GM21528 (cell line): ENCODE data around the gene ABHD5.

Experiments used
- ATAC-seq: cut with Tn5 transposase; IDR thresholded peaks from one replicate; pipeline ENCODE4 v1.9.1; 2021; ENCODE audit warnings: mild to moderate bottlenecking, moderate library complexity; ENCODE audit not compliant: unreplicated experiment, low FRiP score

The ABHD5 gene

GRCh38 chr3:43684944-43685343 is 5.8 kb upstream of the ABHD5 start:
- no peak for ATAC-seq

GRCh38 chr3:43685921-43686320 is 4.8 kb upstream of the ABHD5 start:
- ATAC-seq = no peak

DNA sequence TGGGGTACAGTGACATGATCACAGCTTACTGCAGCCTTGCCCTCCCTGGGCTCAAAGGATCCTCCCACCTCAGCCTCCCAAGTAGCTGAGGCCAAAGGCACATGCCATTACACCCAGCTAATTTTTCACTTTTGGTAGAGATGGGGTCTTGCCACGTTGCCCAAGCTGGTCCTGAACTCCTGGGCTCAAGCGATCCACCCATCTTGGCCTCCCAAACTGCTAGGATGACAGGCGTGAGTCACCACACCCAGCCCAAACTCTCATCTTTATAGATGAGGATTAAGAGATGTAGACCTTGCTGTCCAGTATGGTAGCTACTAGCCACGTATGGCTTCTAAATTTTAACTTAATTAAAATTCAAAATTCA is 4.4 kb upstream of the ABHD5 start:
- no peak for ATAC-seq

DNA sequence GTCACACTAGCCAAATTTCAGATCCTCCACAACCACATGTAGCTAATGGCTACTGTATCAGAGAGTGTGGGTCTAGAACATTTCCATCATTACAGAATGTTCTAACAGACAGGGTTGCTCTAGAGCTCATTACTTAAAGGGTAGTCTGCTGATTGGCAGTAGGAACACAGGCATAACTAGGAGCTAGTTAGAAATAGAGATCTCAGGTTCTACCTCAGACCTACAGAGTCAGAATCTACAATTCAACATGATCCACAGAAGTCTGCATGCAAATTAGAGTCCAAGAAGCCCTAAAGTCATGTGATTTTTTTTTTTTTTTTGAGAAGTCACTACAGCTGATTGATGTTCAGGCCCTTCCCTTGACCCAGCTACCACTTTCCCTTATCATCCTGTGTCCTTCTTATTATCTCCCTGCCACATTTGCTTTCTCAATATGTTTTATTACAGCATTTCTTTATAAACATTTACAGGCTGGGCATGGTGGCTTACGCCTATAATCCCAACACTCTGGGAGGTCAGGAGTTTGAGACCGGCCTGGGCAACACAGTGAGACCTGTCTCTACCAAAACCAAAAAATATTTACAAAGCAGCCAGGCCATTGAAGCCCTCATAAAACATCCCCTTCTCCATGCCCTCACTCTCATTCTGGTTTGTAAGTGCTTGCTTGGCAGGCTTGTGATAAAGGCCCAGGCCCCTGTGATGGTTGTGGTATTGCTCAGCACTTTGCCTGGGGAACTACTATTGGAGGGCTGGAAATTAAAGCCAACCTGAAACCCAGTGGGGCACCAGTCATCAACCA is 3.8 kb upstream of the ABHD5 start:
- no peak for ATAC-seq

GRCh38 chr3:43687499-43687811 is 3.3 kb upstream of the ABHD5 start:
- ATAC-seq = no peak

DNA sequence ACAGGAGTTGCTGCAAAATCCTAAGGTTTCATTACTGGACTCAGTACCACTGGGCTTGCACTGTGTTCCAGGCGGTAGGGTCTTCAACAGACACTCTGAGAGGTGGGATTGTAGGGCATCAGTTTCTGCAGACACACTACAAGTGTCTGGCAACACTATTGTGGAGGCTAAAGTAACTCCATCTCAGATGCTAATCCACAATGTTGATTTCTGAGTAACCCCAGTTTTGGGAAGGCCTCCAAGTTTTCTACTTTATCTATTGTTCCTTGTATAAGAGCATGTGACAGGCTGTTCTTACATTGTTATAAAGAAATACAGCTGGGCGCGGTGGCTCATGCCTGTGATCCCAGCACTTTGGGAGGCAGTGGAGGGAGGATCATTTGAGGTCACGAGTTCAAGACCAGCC is 2.5 kb upstream of the ABHD5 start:
- ATAC-seq = no peak

GRCh38 chr3:43689166-43689565 is 1.6 kb upstream of the ABHD5 start:
- no peak for ATAC-seq

DNA sequence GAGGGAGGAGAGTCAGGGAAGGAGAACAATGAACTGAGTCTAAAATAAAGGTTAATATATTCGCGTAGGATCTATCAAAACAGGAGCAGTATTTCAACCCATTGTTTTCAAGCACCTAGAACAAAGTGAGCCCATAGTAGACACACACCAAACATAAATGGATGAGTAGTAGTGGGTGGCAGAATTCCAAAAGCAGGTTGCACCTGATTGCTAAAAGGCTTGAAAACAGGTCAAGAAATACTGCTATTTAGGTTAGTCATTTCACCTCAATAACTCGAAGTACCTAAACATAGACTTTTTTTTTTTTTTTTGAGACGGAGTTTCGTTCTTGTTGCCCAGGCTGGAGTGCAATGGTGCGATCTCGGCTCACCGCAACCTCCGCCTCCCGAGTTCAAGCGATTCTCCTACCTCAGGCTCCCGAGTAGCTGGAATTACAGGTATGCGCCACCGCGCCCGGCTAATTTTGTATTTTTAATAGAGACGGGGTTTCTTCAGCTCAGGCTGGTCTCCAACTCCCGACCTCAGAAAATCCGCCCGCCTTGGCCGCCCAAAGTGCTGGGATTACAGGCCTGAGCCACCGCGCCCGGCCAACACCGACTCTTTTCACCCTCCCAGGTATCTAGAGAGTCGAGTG is 855 bp upstream of the ABHD5 start:
- ATAC-seq = no peak

DNA sequence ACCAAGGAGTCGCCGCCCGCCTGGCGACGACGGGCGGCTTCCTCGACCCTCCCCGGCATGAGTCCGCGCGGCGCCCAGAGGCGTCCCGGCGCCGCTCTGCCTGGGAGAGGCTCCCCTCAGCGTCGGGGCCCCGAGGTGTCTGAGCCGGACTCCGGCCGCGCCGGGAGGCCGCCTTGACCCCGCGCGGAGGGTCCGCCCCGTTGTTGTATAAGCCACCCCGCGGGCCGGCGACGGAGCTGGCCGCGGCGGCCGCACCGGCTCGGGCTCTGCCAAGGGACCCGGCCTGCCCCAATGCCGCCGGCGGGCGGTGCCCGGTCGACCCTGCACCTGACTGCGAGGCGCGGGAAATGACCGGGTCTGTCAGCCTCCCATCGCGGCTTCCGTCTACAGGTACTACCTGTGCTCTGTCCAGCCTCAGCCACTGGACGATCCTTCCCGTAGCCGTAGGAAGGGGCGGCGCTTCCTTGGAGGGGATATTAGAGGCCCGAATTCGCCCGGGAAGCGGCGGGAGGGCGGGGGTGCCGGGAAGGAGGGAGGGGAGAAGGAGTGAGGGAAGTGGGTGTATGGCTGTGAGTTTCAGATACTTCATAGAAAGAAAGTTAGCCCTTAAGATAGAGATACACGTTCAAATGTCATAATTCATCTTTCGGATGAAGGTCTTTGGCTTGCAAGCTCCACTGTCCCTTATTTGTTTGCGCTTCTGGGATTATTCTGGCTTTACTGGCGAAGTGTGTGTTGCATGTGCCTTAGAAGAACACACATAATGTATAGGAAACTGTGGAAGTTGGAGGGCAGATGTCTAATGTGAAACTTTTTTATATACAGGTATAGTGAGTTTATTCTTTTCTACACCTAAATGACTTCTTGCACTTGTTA is 620 bp downstream of the ABHD5 start:
- peak; percentile 46 for ATAC-seq

GRCh38 chr3:43692085-43692855 is 1.5 kb downstream of the ABHD5 start:
- no peak for ATAC-seq

- no peak for ATAC-seq
Measured at GRCh38 chr3:43692971-43693370, 2.2 kb downstream of the ABHD5 start.

- ATAC-seq = no peak
Measured at GRCh38 chr3:43693594-43693993, 2.9 kb downstream of the ABHD5 start.

- ATAC-seq = no peak
Measured at GRCh38 chr3:43695443-43695842, 4.7 kb downstream of the ABHD5 start.

DNA sequence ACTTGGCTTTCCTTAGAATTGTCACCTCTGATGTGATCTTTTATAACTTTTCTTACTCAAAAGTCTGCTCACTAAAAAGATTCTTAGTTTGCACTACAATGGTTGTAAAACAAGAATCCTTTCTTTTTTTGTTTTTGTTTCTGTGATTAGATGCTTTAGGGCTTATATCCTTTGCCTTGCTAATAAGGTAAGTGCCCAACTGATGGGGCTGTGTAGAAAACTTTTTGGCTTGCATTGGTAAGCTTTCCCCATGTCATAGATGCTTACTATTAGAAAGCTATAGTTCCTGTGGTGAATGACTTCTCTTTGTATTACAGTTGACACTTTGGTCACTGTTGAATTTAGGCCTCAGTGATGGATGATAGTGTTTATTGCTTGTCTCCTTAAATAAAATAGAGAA is 5.1 kb downstream of the ABHD5 start:
- ATAC-seq = no peak

GRCh38 chr3:43696441-43696840 is 5.7 kb downstream of the ABHD5 start:
- ATAC-seq = no peak

DNA sequence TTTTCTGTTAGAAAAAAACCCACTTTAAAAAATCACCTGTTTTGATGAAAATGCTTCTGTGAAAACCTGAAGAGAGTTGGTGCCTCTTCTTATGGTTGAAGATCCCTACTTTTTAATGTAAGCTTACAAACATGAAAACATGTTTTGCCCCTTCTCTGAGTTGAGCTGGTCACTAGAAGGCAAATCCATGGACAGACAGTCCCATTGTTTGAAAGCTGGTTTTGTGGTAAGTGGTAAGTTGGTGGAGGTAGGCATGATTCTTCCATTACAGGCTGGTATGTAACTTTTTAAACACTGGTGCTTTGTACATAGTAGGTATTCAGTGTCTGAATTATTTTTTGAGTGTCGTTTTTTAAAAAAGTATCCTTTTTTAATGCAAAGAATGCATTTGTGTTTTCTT is 6.1 kb downstream of the ABHD5 start:
- no peak for ATAC-seq

DNA sequence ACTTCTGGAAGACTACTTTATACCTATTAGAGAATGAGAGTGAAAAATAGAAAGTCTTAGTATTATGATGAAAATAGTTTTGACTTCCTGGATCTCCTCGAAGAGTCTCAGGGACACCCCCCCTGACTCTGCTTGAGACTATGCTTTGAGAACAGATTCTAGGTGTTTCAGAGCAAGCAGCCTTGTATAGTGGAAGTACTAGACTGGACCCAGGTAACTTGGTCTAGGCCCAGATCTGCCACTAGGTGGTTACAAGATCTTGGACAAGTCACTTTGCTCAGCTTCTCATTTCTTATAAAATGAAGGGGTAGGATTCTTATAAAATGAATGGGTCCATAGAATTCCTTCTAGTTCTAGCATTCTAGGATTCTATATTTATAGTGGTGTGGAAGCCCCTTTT is 9.1 kb downstream of the ABHD5 start:
- no peak for ATAC-seq

DNA sequence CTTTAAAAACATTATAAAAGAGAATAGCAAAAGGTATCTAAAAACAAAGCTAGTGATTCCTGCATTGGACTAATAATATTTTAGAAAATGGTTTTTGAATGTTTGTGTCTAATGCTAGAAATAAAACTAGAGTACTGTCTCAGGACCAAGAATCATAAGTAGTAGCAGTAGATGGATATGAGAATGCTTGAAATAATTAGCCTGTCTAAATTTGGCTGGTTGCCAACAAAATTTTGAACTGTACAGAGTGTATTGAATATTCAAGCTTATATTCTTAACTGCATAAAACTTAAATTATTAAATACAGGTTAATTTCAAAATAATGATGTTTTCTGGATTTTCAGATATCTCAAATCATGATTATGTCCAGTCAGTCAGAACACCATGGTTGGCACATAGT is 14.0 kb downstream of the ABHD5 start:
- no peak for ATAC-seq

DNA sequence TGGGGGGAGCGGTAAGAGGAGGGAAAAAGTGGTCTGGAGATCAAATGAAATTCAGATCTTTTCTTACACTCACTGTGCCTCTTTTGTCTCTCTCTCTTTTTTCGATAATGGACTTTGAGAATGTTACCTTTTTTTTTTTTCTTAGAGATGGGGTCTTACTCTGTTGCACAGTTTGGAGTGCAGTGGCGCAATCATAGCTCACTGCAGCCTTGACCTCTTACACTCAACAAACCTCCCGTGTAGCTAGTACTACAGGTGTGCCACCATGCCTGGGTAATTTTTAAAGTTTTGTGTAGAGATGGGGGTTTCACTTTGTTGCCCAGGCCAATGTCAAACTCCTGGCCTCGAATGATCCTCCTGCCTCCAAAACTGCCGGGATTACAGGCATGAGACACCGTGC is 15.6 kb downstream of the ABHD5 start:
- no peak for ATAC-seq

DNA sequence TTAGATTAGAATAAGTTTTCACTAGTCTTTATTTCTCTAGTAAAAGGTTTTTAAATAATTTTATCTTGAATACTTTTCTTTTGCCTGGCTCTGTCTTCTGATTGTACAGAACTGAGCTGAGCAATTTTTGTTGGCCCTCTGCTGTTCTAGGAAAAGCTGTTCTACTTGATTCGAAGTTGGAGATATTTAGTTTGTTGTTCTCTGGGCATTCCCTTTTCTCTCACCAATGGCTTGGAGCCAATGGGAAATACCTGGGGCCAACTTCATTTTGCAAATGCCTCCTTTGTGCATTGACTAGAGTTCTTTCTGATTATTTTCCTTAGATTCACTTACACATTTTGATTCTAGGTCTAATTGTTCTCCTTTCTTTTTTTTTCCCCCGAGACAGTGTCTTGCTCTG is 16.5 kb downstream of the ABHD5 start:
- no peak for ATAC-seq

- ATAC-seq = no peak
Measured at GRCh38 chr3:43707998-43708397, 17.3 kb downstream of the ABHD5 start.
